CD14-positive monocyte (primary cell): ENCODE data around the gene RNF126. TPM values are rescaled to one million over a fixed set of nuclear protein-coding genes. Genes with fewer than 3 reads are reported as not detected.

Experiments used
- DNase-seq, 3 donors: peaks; one replicate each; pipeline ENCODE4 v3.0.0-alpha.2; 2011 to 2022
- H2AFZ ChIP-seq: 2 replicates; pipeline ENCODE4 v1.6.0; 2012; ENCODE audit warnings: mild to moderate bottlenecking, low read depth, low read length, inconsistent platforms; ENCODE audit not compliant: insufficient read depth, poor library complexity, severe bottlenecking
- H3K27ac ChIP-seq, 2 donors: 1 replicate in 1 of 2; 2 replicates in 1 of 2; pipeline ENCODE4 v1.5.1; 2012 to 2013; ENCODE audit warnings: low read length in 2 of 2, control low read depth in 1 of 2, inconsistent platforms in 1 of 2, low read depth in 1 of 2, mild to moderate bottlenecking in 1 of 2
- H3K27me3 ChIP-seq, 2 donors: one replicate each; pipeline versions ENCODE4 v1.6.0 to v1.6.1; 2011 to 2013; ENCODE audit warnings: low read length in 2 of 2; ENCODE audit not compliant: control insufficient read depth in 2 of 2, insufficient read depth in 2 of 2
- H3K36me3 ChIP-seq, 2 donors: replicated peaks in 1 of 2; 1 replicate in 1 of 2; 2 replicates in 1 of 2; pipeline versions ENCODE4 v1.5.1 to v1.6.1; 2012 to 2013; ENCODE audit warnings: low read length in 2 of 2, control low read depth in 1 of 2, inconsistent platforms in 1 of 2, mild to moderate bottlenecking in 1 of 2; ENCODE audit not compliant: insufficient read depth in 2 of 2, control insufficient read depth in 1 of 2
- H3K4me1 ChIP-seq, 2 donors: 1 replicate in 1 of 2; 2 replicates in 1 of 2; pipeline versions ENCODE4 v1.5.1 to v1.6.1; 2012 to 2013; ENCODE audit warnings: low read length in 2 of 2, control low read depth in 1 of 2, inconsistent platforms in 1 of 2, mild to moderate bottlenecking in 1 of 2, moderate library complexity in 1 of 2; ENCODE audit not compliant: insufficient read depth in 2 of 2, control insufficient read depth in 1 of 2
- H3K4me2 ChIP-seq: replicated peaks from 2 replicates; pipeline ENCODE3; 2012; ENCODE audit warnings: low read length, moderate library complexity, mild to moderate bottlenecking; ENCODE audit not compliant: poor library complexity, severe bottlenecking; ENCODE audit errors: extremely low read depth
- H3K4me3 ChIP-seq, 3 experiments: fragments of 200-600 bp in 1 of 3; sonication (generic) in 1 of 3; replicated peaks in 1 of 3; 1 replicate in 2 of 3; 2 replicates in 1 of 3; pipeline ENCODE4 v1.5.1; 2011 to 2013; ENCODE audit warnings: low read length in 3 of 3, mild to moderate bottlenecking in 3 of 3, control low read depth in 2 of 3, low read depth in 2 of 3, inconsistent platforms in 1 of 3, moderate library complexity in 1 of 3
- H3K79me2 ChIP-seq: 2 replicates; pipeline ENCODE4 v1.6.0; 2012; ENCODE audit warnings: mild to moderate bottlenecking, control low read depth, inconsistent platforms, low read length, moderate library complexity; ENCODE audit not compliant: insufficient read depth
- H3K9ac ChIP-seq: 2 replicates; pipeline ENCODE4 v1.6.0; 2017; ENCODE audit warnings: low read length, mild to moderate bottlenecking; ENCODE audit not compliant: insufficient read depth, poor library complexity, severe bottlenecking
- H3K9me3 ChIP-seq, 2 donors: replicated peaks in 1 of 2; 1 replicate in 1 of 2; 2 replicates in 1 of 2; pipeline versions ENCODE4 v1.5.1 to v1.6.1; 2012 to 2013; ENCODE audit warnings: low read length in 2 of 2, control low read depth in 1 of 2; ENCODE audit not compliant: control insufficient read depth in 1 of 2, insufficient read depth in 1 of 2
- H4K20me1 ChIP-seq: 2 replicates; pipeline ENCODE4 v1.6.0; 2012; ENCODE audit warnings: mild to moderate bottlenecking, low read length, control low read depth, moderate library complexity; ENCODE audit not compliant: insufficient read depth
- H3K27ac Mint-ChIP-seq, 7 donors: one replicate each; pipeline ENCODE4 v1.8.0; 2020; ENCODE audit warnings: mild to moderate bottlenecking in 7 of 7, mixed read lengths in 7 of 7, moderate library complexity in 6 of 7, inconsistent platforms in 2 of 7
- H3K27me3 Mint-ChIP-seq, 3 donors: one replicate each; pipeline ENCODE4 v1.8.0; 2021 to 2022; ENCODE audit warnings: low read depth in 3 of 3, mild to moderate bottlenecking in 3 of 3, mixed read lengths in 3 of 3, moderate library complexity in 3 of 3, inconsistent platforms in 1 of 3
- H3K36me3 Mint-ChIP-seq, 2 donors: one replicate each; pipeline ENCODE4 v1.8.0; 2020; ENCODE audit warnings: mixed read lengths in 2 of 2, inconsistent platforms in 1 of 2, mild to moderate bottlenecking in 1 of 2
- H3K4me1 Mint-ChIP-seq: one replicate; pipeline ENCODE4 v1.8.0; 2020; ENCODE audit warnings: mild to moderate bottlenecking, mixed read lengths
- H3K4me3 Mint-ChIP-seq, 2 donors: one replicate each; pipeline ENCODE4 v1.8.0; 2020; ENCODE audit warnings: mild to moderate bottlenecking in 2 of 2, mixed read lengths in 2 of 2, moderate library complexity in 1 of 2
- H3K9me3 Mint-ChIP-seq, 7 donors: one replicate each; pipeline ENCODE4 v1.8.0; 2020 to 2022; ENCODE audit warnings: mixed read lengths in 7 of 7, mild to moderate bottlenecking in 6 of 7, moderate library complexity in 6 of 7, inconsistent platforms in 2 of 7
- CTCF ChIP-seq: fragments of 200-600 bp; IDR thresholded peaks from one replicate; pipeline ENCODE4 v1.8.0; 2022; ENCODE audit warnings: antibody characterized with exemption, mild to moderate bottlenecking
- WGBS: methylation state at CpG from one replicate; pipeline ENCODE4 v1.1.5; 2013; ENCODE audit warnings: missing lambda C conversion rate; ENCODE audit not compliant: insufficient coverage; 5-methylcytosine and 5-hydroxymethylcytosine counted together
- intact Hi-C, 2 donors: fragments of 100-400 bp; cut with micrococcal nuclease; formaldehyde crosslinking; loops; one replicate each; pipeline versions ENCODE4 v1.15.0 to v1.15.1; 2023
- polyA plus RNA-seq, 3 donors: library from polyadenylated mRNA; depleted of rRNA in 1 of 3; unstranded in 2 of 3; stranded (reverse) in 1 of 3; fragments of 300-500 nt in 2 of 3; fragments of >200 nt in 1 of 3; fragmentation: Illumina TruSeq in 2 of 3; gene quantifications; 1 replicate in 2 of 3; 2 replicates in 1 of 3; pipeline ENCODE4 v1.2.3, GENCODE V29; 2012 to 2021

The RNF126 gene
- polyA plus RNA-seq, 3 donors, result 29.1 to 51.6 (median 31.6) TPM

- Histone ChIP-seq H3K36me3 (no peaks in the 10 kb centered on the region), H3K9me3 (no peaks in the 10 kb centered on the region), H3K9ac (no peak overlapping the region), H3K4me3 (peak overlapping the region in 2 of 3 experiments; percentile 18 to 52), H3K4me1 (peaks cover 53 to 63% of the 10 kb centered on the region in 2 donors), H2AFZ (no peak overlapping the region), H4K20me1 (no peaks in the 10 kb centered on the region), H3K27ac (no peak overlapping the region), H3K4me2 (peak overlapping the region; percentile 67), H3K27me3 (peaks cover 0 to 30% of the 10 kb centered on the region in 2 donors), H3K79me2 (peaks cover 10% of the 10 kb centered on the region)
- 18% methylated on average over 20 of the region's 31 CpGs for WGBS
- intact Hi-C loops, result no loop called here
- H3K4me1 Mint-ChIP-seq, result peaks cover 57% of the 10 kb centered on the region
- H3K9me3 Mint-ChIP-seq, result peaks cover 0 to 3% (median 0%) of the 10 kb centered on the region in 7 donors
- H3K27ac Mint-ChIP-seq, result peak overlapping the region in 1 of 7 donors; percentile 74
- peaks cover 14 to 46% (median 32%) of the 10 kb centered on the region in 3 donors for H3K27me3 Mint-ChIP-seq
- peaks cover 3 to 4% of the 10 kb centered on the region in 2 donors for H3K36me3 Mint-ChIP-seq
- H3K4me3 Mint-ChIP-seq, result peak overlapping the region; percentile 72 to 81
- no peak for DNase-seq
- no peak for TF ChIP-seq CTCF
Measured at GRCh38 chr19:676007-676338, 13.0 kb upstream of the RNF126 start.

GRCh38 chr19:674282-675151, 11.5 kb upstream of the RNF126 start:
- Histone ChIP-seq H4K20me1 (no peaks in the 10 kb centered on the region), H2AFZ (no peak overlapping the region), H3K9ac (no peak overlapping the region), H3K79me2 (peaks cover 8% of the 10 kb centered on the region), H3K36me3 (no peaks in the 10 kb centered on the region), H3K4me1 (peaks cover 58 to 68% of the 10 kb centered on the region in 2 donors), H3K27ac (no peak overlapping the region), H3K27me3 (peaks cover 0 to 30% of the 10 kb centered on the region in 2 donors), H3K4me2 (no peak overlapping the region), H3K9me3 (no peaks in the 10 kb centered on the region), H3K4me3 (no peak overlapping the region)
- peaks cover 3 to 4% of the 10 kb centered on the region in 2 donors for H3K36me3 Mint-ChIP-seq
- H3K9me3 Mint-ChIP-seq, result peaks cover 0 to 3% (median 0%) of the 10 kb centered on the region in 7 donors
- intact Hi-C loops, result no loop called here
- peak overlapping the region in 1 of 2 donors; percentile 81 for H3K4me3 Mint-ChIP-seq
- H3K4me1 Mint-ChIP-seq, result peaks cover 62% of the 10 kb centered on the region
- H3K27ac Mint-ChIP-seq, result no peak overlapping the region
- no peak for TF ChIP-seq CTCF
- peaks cover 17 to 46% (median 32%) of the 10 kb centered on the region in 3 donors for H3K27me3 Mint-ChIP-seq
- 91% methylated on average over 30 of the region's 38 CpGs for WGBS
- no peak for DNase-seq
